CD4-positive, alpha-beta memory T cell (primary cell): Measurements from ENCODE around the gene CDC14B. TPM values are rescaled to one million over a fixed set of nuclear protein-coding genes. Genes with fewer than 3 reads are reported as not detected.

Experiments used
- CTCF ChIA-PET: fragments of 350-600 bp; sonication (Branson Sonifier 250); formaldehyde crosslinking; loops from one replicate; lab custom pipeline; 2021; ENCODE audit warnings: inconsistent platforms; ENCODE audit not compliant: partially characterized antibody; lab: Charles Lee
- POLR2A ChIA-PET: fragments of 350-600 bp; sonication (Branson Sonifier 250); formaldehyde crosslinking; loops from one replicate; lab custom pipeline; 2021; ENCODE audit not compliant: partially characterized antibody; lab: Charles Lee
- DNase-seq, 5 donors: peaks; one replicate each; pipeline versions ENCODE4 v3.0.0 to v3.0.0-alpha.2; 2020 to 2022; ENCODE audit warnings: mixed read lengths in 1 of 5
- H3K27ac ChIP-seq: one replicate; pipeline ENCODE4 v1.7.0; 2013; ENCODE audit warnings: low read depth, low read length
- H3K27me3 ChIP-seq: 2 replicates; pipeline ENCODE4 v1.7.0; 2013; ENCODE audit warnings: mild to moderate bottlenecking, low read length, moderate library complexity; ENCODE audit not compliant: insufficient read depth
- H3K36me3 ChIP-seq: 2 replicates; pipeline ENCODE4 v1.7.0; 2013; ENCODE audit warnings: mild to moderate bottlenecking, low read length, moderate library complexity; ENCODE audit not compliant: insufficient read depth
- H3K4me1 ChIP-seq: 2 replicates; pipeline ENCODE4 v1.7.0; 2013; ENCODE audit warnings: mild to moderate bottlenecking, low read length, moderate library complexity; ENCODE audit not compliant: insufficient read depth
- H3K4me3 ChIP-seq, 2 donors: one replicate each; pipeline ENCODE4 v1.7.0; 2013; ENCODE audit warnings: low read length in 2 of 2, mild to moderate bottlenecking in 1 of 2
- H3K9me3 ChIP-seq, 2 donors: one replicate each; pipeline ENCODE4 v1.7.0; 2013; ENCODE audit warnings: low read length in 2 of 2, control low read depth in 1 of 2; ENCODE audit not compliant: control insufficient read depth in 1 of 2
- H3K27ac Mint-ChIP-seq, 7 donors: one replicate each; pipeline ENCODE4 v1.8.0; 2020 to 2021; ENCODE audit warnings: mixed read lengths in 7 of 7, mild to moderate bottlenecking in 6 of 7, inconsistent platforms in 3 of 7, moderate library complexity in 3 of 7
- H3K27me3 Mint-ChIP-seq, 2 donors: one replicate each; pipeline ENCODE4 v1.8.0; 2020 to 2021; ENCODE audit warnings: mixed read lengths in 2 of 2
- H3K36me3 Mint-ChIP-seq, 2 donors: one replicate each; pipeline ENCODE4 v1.8.0; 2020 to 2021; ENCODE audit warnings: mixed read lengths in 2 of 2, inconsistent platforms in 1 of 2, mild to moderate bottlenecking in 1 of 2
- H3K4me1 Mint-ChIP-seq, 4 donors: one replicate each; pipeline ENCODE4 v1.8.0; 2020 to 2021; ENCODE audit warnings: mixed read lengths in 4 of 4, mild to moderate bottlenecking in 1 of 4
- H3K4me3 Mint-ChIP-seq, 8 donors: one replicate each; pipeline ENCODE4 v1.8.0; 2020 to 2021; ENCODE audit warnings: mixed read lengths in 8 of 8, mild to moderate bottlenecking in 7 of 8, moderate library complexity in 6 of 8, inconsistent platforms in 3 of 8
- H3K9me3 Mint-ChIP-seq, 8 donors: one replicate each; pipeline ENCODE4 v1.8.0; 2020 to 2021; ENCODE audit warnings: mixed read lengths in 8 of 8, mild to moderate bottlenecking in 5 of 8, inconsistent platforms in 3 of 8, moderate library complexity in 1 of 8
- intact Hi-C: fragments of 100-400 bp; cut with micrococcal nuclease; formaldehyde crosslinking; loops from one replicate; pipeline ENCODE4 v1.15.1; 2023
- polyA plus RNA-seq, 2 donors: library from polyadenylated mRNA; unstranded; fragments of 300-500 nt; fragmentation: Illumina TruSeq; gene quantifications; one replicate each; pipeline ENCODE4 v1.2.3, GENCODE V29; 2021
- total RNA-seq, 2 experiments: library from RNA; stranded (reverse); gene quantifications; one replicate each; pipeline ENCODE4 v1.2.3, GENCODE V29; 2021

The CDC14B gene
- total and polyA plus RNA-seq, 4 experiments from 2014 or later: 10.6 to 17.1 (median 13.3) TPM

DNA sequence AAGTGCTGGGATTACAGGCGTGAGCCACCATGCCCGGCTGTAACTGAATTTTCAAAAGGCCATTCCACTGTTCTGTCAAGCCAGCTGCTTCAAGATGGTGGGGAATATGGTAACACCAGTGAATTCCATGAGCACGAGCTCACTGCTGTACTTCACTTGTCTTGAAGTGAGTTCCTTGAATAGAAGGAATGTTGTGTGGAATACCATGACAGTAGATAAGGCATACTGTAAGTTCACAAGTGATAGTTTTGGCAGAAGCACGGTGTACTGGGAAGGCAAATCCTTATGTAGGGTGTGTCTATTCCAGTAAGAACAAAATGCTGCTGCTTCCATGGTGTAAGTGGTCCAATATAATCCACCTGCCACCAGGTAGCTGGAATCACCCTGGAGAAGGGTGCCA is 42.1 kb upstream of the CDC14B start:
- H3K9me3 Mint-ChIP-seq: no peaks in the 10 kb centered on the region
- H3K27me3 Mint-ChIP-seq: peaks cover 3 to 7% of the 10 kb centered on the region in 2 donors
- no peak overlapping the region for H3K27ac Mint-ChIP-seq
- no peaks in the 10 kb centered on the region for H3K36me3 Mint-ChIP-seq
- no peak overlapping the region for H3K4me3 Mint-ChIP-seq
- intact Hi-C loops: no loop called here
- POLR2A ChIA-PET: no interaction called here
- Histone ChIP-seq H3K4me3 (no peak overlapping the region), H3K4me1 (no peaks in the 10 kb centered on the region), H3K27ac (no peak overlapping the region), H3K9me3 (no peaks in the 10 kb centered on the region), H3K36me3 (no peaks in the 10 kb centered on the region), H3K27me3 (no peaks in the 10 kb centered on the region)
- DNase-seq: no peak
- CTCF ChIA-PET: interaction anchor here (0.9 kb wide), 2 partner anchors 133 to 336 kb away, joined by 3 read pairs; no protein-coding TSS in a partner anchor
- peaks cover 0 to 7% (median 5%) of the 10 kb centered on the region in 4 donors for H3K4me1 Mint-ChIP-seq

DNA sequence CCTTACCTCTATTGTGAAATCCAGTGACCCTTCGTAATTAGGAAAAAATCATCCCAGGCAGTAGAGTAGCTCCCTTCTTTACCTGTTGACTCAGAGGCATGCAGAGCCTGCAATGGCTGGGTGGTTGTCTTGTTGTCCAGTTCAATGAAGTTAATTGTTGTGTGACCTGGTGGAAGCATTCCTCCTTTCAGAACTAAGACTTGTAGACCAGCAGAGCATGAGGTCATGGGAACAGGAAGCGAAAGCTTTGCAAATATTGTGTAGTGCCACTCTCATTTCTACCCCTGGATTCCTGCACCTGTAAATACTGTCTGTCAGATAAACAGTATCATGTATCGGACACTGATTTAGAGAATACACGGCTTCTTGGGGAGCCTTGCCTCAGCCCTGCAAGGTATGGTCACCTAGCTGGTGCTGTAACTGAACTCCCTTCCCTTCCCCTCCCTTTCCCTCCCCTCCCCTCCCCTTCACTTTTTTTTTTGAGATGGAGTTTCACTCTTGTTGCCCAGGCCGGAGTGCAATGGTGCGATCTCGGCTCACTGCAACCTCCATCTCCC is 41.1 kb upstream of the CDC14B start:
- Histone ChIP-seq H3K27ac (no peak overlapping the region), H3K36me3 (no peaks in the 10 kb centered on the region), H3K4me3 (no peak overlapping the region), H3K9me3 (no peaks in the 10 kb centered on the region), H3K27me3 (no peaks in the 10 kb centered on the region), H3K4me1 (peaks cover 6% of the 10 kb centered on the region)
- peaks cover 3 to 5% of the 10 kb centered on the region in 2 donors for H3K27me3 Mint-ChIP-seq
- DNase-seq: no peak
- ChIA-PET CTCF (no interaction called here), POLR2A (no interaction called here)
- no peak overlapping the region for H3K27ac Mint-ChIP-seq
- intact Hi-C loops: no loop called here
- H3K9me3 Mint-ChIP-seq: no peaks in the 10 kb centered on the region
- no peaks in the 10 kb centered on the region for H3K36me3 Mint-ChIP-seq
- H3K4me3 Mint-ChIP-seq: no peak overlapping the region
- peaks cover 3 to 14% (median 9%) of the 10 kb centered on the region in 4 donors for H3K4me1 Mint-ChIP-seq

DNA sequence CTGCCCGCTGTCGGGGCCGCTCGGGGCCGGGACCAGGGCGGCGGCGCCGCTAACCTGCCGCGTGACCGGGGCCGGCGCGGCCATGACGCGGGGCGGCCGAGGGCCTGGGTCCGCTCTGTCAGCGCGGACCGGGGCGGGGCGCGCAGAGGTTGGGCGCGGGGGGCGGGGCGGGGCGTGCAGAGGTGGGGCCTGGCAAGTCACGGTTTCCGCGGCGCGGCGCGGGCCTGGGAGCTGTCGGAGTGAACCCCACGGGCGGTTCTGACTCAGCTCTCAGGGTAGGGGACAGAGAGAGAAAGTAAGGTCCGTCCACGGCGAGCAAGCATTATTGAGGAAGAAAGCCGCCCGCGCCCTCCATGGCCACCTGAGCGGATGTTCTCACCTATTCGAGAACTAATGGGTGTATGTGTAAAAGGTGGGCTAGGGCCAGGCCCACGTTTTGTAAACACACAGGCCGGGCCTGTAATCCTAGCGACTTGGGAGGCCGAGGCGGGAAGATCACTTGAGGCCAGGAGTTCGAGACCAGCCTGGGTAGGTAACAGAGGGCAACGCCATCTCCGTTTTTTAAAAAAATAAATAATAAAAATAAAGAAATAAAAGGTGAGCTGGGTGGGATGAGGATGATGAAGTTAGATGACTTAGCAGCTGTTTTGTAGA is 35.7 kb upstream of the CDC14B start, which contains the start of gene PRXL2C:
Gene PRXL2C, minus strand, starts transcription at position 120 of the 654 bp plus-strand sequence. Its CDS starts 36 bp downstream, at position 84.
- POLR2A ChIA-PET: interaction anchor here (0.6 to 2.6 kb wide), 7 partner anchors 20 to 978 kb away, joined by 3 to 15 read pairs (median 3); partner anchors contain the start of genes HABP4, NCBP1 and TSTD2
- no peaks in the 10 kb centered on the region for H3K27me3 ChIP-seq
- peak; percentile 73 to 88 (median 78) for DNase-seq
- intact Hi-C loops: loop anchor here (1.0 to 2.0 kb wide), 4 partner anchors 31 to 205 kb away; partner anchors contain the start of genes CDC14B and HABP4
- Mint-ChIP-seq H3K4me3 (peak within 1 kb of the TSS; percentile 93 to 98 (median 95)), H3K27me3 (peaks cover 0 to 2% of the 10 kb centered on the region in 2 donors), H3K27ac (peak within 1 kb of the TSS; percentile 98 to 99 (median 99)), H3K4me1 (peaks cover 18 to 34% (median 26%) of the 10 kb centered on the region in 4 donors), H3K36me3 (peaks cover 4 to 12% of the 10 kb centered on the region in 2 donors), H3K9me3 (no peaks in the 10 kb centered on the region)
- H3K27ac ChIP-seq: peak within 1 kb of the TSS; percentile 86
- peaks cover 18% of the 10 kb centered on the region for H3K4me1 ChIP-seq
- H3K9me3 ChIP-seq: no peaks in the 10 kb centered on the region
- CTCF ChIA-PET: interaction anchor here (0.8 to 3.6 kb wide), 4 partner anchors 11 to 328 kb away, joined by 4 to 21 read pairs (median 5); no protein-coding TSS in a partner anchor
- H3K36me3 ChIP-seq: peaks cover 5% of the 10 kb centered on the region
- peak within 1 kb of the TSS in 1 of 2 donors; percentile 70 for H3K4me3 ChIP-seq

DNA sequence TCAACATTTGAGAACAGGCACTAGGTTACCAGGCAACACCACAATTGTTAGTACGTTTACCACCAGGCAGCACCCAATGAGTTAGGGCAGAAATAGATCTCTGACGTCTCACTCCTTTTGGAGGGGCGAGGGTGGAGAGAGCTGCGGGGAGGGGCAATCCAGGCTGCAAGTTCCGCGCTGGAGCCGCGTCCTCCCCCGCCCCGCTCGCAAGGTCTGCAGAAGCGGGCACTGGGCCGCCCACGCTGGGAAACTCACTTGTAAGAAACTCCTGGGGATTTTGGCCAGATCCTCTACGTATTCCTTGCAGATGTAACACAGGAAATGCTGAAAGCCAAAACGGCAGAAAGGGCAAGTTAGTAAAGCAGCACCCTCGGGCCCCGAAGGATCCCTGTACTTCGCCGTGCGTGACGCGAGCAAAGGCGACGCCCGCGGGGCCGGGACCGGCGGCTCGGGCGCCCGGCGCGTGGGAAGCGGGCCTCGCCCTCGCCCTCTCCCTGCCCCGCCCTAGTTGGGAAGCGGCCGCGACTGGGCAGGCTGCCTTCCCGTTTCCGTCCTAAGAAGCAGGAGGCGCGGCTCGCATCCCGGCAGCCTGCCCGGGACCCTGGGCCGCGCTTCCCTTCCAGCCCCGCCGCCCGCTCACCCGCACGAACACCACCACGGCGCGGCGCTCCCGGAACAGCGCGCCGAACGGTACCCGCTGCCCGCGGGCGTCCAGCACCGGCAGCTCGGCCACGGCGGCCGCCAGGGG is 35.0 kb upstream of the CDC14B start:
- Mint-ChIP-seq H3K9me3 (no peaks in the 10 kb centered on the region), H3K4me3 (peak overlapping the region; percentile 90 to 98 (median 94)), H3K27me3 (peaks cover 0 to 2% of the 10 kb centered on the region in 2 donors), H3K36me3 (peaks cover 11 to 18% of the 10 kb centered on the region in 2 donors), H3K27ac (peak overlapping the region; percentile 98 to 99 (median 99)), H3K4me1 (peaks cover 18 to 34% (median 26%) of the 10 kb centered on the region in 4 donors)
- POLR2A ChIA-PET: interaction anchor here (0.7 to 2.6 kb wide), 6 partner anchors 19 to 978 kb away, joined by 3 to 15 read pairs (median 4); partner anchors contain the start of genes HABP4, NCBP1 and TSTD2
- Histone ChIP-seq H3K9me3 (no peaks in the 10 kb centered on the region), H3K27me3 (no peaks in the 10 kb centered on the region), H3K4me3 (peak overlapping the region in 1 of 2 donors; percentile 70), H3K36me3 (peaks cover 8% of the 10 kb centered on the region), H3K27ac (peak overlapping the region; percentile 86), H3K4me1 (peaks cover 18% of the 10 kb centered on the region)
- DNase-seq: peak; percentile 85 to 95 (median 91)
- CTCF ChIA-PET: interaction anchor here (0.6 to 3.6 kb wide), 3 partner anchors 15 to 327 kb away, joined by 3 to 21 read pairs (median 4); no protein-coding TSS in a partner anchor
- intact Hi-C loops: loop anchor here (1.0 to 2.0 kb wide), 5 partner anchors 32 to 237 kb away; partner anchors contain the start of genes CDC14B and HABP4

DNA sequence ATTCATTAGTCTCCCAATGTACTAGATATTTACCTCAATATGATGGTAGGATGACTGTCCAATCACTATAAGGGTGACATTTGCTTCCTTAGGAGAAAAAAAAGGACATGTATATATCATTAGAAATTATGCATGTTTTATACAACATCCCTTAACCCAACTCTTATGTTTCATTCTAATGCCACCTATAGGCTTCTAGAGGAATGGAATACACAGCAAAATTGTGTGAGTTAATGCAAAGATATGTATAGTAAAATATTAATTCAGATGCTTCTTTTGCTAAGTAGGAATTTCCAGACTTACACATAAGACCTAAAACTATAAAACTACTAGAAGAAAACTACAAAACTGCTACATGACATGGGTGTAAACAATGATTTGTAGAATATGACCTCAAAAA is 32.0 kb upstream of the CDC14B start:
- H3K36me3 Mint-ChIP-seq: peaks cover 19 to 32% of the 10 kb centered on the region in 2 donors
- H3K4me1 ChIP-seq: peaks cover 18% of the 10 kb centered on the region
- peak in 3 of 5 donors; percentile 14 to 26 (median 19) for DNase-seq
- H3K27me3 Mint-ChIP-seq: peaks cover 0 to 2% of the 10 kb centered on the region in 2 donors
- H3K36me3 ChIP-seq: peaks cover 8% of the 10 kb centered on the region
- CTCF ChIA-PET: interaction anchor here (0.7 to 2.7 kb wide), 4 partner anchors 11 to 326 kb away, joined by 3 to 30 read pairs (median 4); no protein-coding TSS in a partner anchor
- POLR2A ChIA-PET: no interaction called here
- H3K27me3 ChIP-seq: no peaks in the 10 kb centered on the region
- H3K27ac ChIP-seq: no peak overlapping the region
- no peak overlapping the region for H3K4me3 ChIP-seq
- no peaks in the 10 kb centered on the region for H3K9me3 Mint-ChIP-seq
- no peaks in the 10 kb centered on the region for H3K9me3 ChIP-seq
- intact Hi-C loops: loop anchor here (1.0 kb wide), 1 partner anchor 324 kb away; no protein-coding TSS in a partner anchor
- peak overlapping the region; percentile 32 to 99 (median 88) for H3K27ac Mint-ChIP-seq
- peaks cover 18 to 27% (median 22%) of the 10 kb centered on the region in 4 donors for H3K4me1 Mint-ChIP-seq
- peak overlapping the region in 2 of 8 donors; percentile 8 to 17 for H3K4me3 Mint-ChIP-seq

DNA sequence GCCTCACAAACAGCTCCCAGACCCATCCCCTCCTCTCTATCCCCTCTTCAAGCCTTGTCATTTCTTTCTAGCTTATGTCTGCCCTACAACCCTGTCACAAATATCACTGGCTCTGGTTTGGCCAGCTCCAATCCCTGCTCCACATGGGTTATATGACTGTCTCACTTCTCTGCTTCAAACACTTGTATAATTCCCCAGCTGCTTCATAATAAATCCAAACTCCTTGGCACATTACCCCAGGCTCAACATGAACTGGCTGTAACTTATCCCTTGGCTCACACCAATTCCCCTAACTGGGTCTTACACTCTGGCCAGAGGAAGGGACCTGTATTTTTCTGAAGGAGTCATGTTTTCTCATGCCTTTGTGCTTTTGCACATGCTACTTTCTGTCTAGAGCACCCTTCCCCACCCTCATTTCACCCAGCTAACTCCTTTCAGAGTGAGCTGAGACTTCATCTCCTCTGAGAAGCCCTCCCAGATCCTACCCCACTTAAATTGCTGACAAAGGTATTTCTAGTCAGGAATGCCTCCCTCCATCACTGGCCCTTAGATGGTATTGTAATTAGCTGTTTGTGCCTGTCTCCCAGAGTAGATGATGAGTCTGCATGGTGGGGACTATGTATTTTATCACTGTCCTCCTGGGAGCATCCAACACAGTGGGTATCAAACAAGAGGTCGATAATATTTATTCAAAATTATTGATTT is 30.1 kb upstream of the CDC14B start:
- Mint-ChIP-seq H3K9me3 (no peaks in the 10 kb centered on the region), H3K36me3 (peaks cover 30 to 42% of the 10 kb centered on the region in 2 donors), H3K4me1 (peaks cover 11 to 16% (median 12%) of the 10 kb centered on the region in 4 donors), H3K27ac (peak overlapping the region in 6 of 7 donors; percentile 3 to 76 (median 42)), H3K27me3 (peaks cover 0 to 2% of the 10 kb centered on the region in 2 donors), H3K4me3 (no peak overlapping the region)
- CTCF ChIA-PET: interaction anchor here (0.7 to 2.7 kb wide), 5 partner anchors 49 to 323 kb away, joined by 3 to 30 read pairs (median 3); no protein-coding TSS in a partner anchor
- no peak for DNase-seq
- Histone ChIP-seq H3K36me3 (peaks cover 13% of the 10 kb centered on the region), H3K9me3 (no peaks in the 10 kb centered on the region), H3K27me3 (no peaks in the 10 kb centered on the region), H3K4me1 (peaks cover 7% of the 10 kb centered on the region), H3K4me3 (no peak overlapping the region), H3K27ac (no peak overlapping the region)
- intact Hi-C loops: no loop called here
- POLR2A ChIA-PET: no interaction called here
